Measurements from ENCODE around the gene ZGLP1.

DNA sequence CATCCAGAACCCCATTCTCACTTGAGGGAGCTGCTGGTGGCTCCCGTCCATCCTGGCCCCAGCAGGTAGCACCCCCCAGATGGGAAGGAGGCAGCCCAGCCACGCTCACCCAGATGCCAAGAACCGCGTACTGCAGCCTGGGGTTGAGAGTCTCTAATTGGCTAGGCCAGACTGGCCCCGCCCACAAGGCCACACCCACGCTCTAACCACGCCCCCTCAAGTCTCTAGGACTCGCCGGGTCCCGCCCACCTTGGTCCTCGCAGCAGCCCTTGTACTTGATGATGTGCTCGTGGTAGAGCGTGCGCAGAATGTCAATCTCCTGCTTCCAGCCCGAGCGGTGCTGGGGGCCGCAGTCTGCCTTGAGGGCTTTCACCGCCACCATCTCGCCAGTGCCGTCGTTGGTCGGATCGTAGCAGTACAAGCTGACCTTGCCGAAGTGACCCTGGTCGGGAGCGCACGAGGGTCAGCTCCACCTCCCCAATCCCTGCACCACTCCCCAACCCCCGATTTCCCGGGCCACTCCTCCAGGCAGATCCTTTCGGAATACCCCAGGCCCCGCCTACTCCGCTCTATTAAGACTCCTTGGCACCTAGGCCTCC lies 44.3 kb upstream of the ZGLP1 start:
- TF ChIP-seq, protein P1, sequence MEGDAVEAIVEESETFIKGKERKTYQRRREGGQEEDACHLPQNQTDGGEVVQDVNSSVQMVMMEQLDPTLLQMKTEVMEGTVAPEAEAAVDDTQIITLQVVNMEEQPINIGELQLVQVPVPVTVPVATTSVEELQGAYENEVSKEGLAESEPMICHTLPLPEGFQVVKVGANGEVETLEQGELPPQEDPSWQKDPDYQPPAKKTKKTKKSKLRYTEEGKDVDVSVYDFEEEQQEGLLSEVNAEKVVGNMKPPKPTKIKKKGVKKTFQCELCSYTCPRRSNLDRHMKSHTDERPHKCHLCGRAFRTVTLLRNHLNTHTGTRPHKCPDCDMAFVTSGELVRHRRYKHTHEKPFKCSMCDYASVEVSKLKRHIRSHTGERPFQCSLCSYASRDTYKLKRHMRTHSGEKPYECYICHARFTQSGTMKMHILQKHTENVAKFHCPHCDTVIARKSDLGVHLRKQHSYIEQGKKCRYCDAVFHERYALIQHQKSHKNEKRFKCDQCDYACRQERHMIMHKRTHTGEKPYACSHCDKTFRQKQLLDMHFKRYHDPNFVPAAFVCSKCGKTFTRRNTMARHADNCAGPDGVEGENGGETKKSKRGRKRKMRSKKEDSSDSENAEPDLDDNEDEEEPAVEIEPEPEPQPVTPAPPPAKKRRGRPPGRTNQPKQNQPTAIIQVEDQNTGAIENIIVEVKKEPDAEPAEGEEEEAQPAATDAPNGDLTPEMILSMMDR (IDR thresholded peaks at IDR 0.05; ENCODE audit: borderline replicate concordance, extremely low read depth, low read length, poor library complexity, severe bottlenecking), result no peak
- TF ChIP-seq EZH2 (IDR thresholded peaks at IDR 0.05; ENCODE audit: borderline replicate concordance, low read depth, low read length, severe bottlenecking), result no peak

Data from DND-41 (cell line).